Measurements from ENCODE around the gene C1QL2. TPM values are rescaled to one million over a fixed set of nuclear protein-coding genes. Genes with fewer than 3 reads are reported as not detected.

The C1QL2 gene
- total RNA-seq, 1 experiment from 2014 or later, result 0.81 TPM

DNA sequence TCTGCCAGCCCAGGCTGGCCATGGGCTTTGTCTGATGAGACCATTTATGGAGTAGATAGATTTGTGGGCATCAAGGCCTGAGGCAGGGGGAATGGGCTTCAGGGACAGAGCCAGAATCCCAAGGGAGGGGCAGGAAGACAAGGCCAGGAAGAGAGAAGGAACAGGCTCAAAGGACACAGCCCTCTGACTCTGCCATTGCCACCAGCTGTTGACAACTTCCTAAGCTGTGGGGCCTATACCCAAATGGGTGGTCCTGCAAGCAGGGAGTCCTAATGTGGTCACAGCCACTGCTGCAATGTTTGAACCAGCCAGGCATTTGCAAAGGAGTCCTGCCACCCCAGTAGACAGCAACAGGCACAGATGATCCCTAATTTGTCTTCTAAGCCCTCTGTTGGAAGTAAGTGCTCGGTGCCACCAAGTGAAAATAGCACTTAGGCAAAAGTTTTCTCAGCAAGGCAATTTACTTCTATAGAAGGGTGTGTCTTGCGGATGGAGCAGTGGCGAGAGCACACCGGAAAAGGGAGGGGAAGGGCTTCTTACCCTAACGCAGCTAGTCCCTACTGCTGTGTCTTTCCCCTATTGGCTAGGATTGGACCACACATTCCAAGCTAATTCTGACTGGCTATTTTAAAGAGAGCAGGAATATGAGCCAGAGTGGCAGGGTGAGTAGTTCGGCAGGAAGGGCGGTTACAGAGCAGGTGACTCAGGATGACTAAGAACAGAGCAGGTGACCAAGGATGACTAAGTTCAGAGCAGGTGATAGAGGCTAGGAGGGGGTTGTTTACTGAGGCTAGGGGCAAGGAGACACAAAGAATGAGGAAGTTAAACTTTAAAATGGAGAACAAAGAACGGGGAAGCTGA lies 47.2 kb downstream of the C1QL2 start:
- Histone ChIP-seq H2BK5ac (ENCODE audit: insufficient read length, low read length) (no peak overlapping the region), H4K20me1 (ENCODE audit: control insufficient read depth, insufficient read depth, insufficient read length) (no peaks in the 10 kb centered on the region), H3K23ac (ENCODE audit: insufficient read length, low read depth, low read length) (no peak overlapping the region), H3K56ac (ENCODE audit: insufficient read length, low read depth, low read length) (no peak overlapping the region), H3K4me2 (ENCODE audit: insufficient read depth, insufficient read length, low read length) (no peak overlapping the region), H3K9me3 (ENCODE audit: control insufficient read depth, low read depth, low read length) (no peaks in the 10 kb centered on the region), H2BK12ac (ENCODE audit: insufficient read length, low read depth, low read length) (no peak overlapping the region), H2BK120ac (ENCODE audit: low read depth, low read length, poor library complexity, severe bottlenecking) (no peak overlapping the region), H2BK15ac (ENCODE audit: low read depth, low read length) (no peak overlapping the region), H3K79me1 (ENCODE audit: insufficient read depth, low read depth, low read length, poor library complexity, severe bottlenecking) (no peaks in the 10 kb centered on the region), H3K14ac (ENCODE audit: insufficient read depth, low read length) (no peak overlapping the region), H4K8ac (replicated peaks; ENCODE audit: insufficient read length, low read depth, low read length) (no peak overlapping the region), H4K91ac (ENCODE audit: insufficient read length, low read depth, low read length) (no peak overlapping the region), H3K23me2 (ENCODE audit: insufficient read length, low read depth, low read length, poor library complexity, severe bottlenecking) (no peaks in the 10 kb centered on the region), H3K4ac (ENCODE audit: low read depth, low read length) (no peak overlapping the region), H2AFZ (ENCODE audit: low read length) (no peak overlapping the region), H4K5ac (ENCODE audit: insufficient read length, low read depth, low read length) (no peak overlapping the region), H3K18ac (ENCODE audit: insufficient read length, low read depth, low read length) (no peak overlapping the region), H3K4me1 (ENCODE audit: insufficient read depth, low read length) (peaks cover 16% of the 10 kb centered on the region), H3T11ph (ENCODE audit: low read length) (no peak overlapping the region), H2BK20ac (ENCODE audit: low read depth, low read length, poor library complexity, severe bottlenecking) (no peak overlapping the region), H3K9ac (ENCODE audit: extremely low read depth, insufficient read length, low read length) (no peak overlapping the region), H2AK5ac (ENCODE audit: insufficient read length, low read length) (no peak overlapping the region), H3K79me2 (ENCODE audit: insufficient read depth, low read length) (no peaks in the 10 kb centered on the region), H3K27me3 (ENCODE audit: insufficient read depth, low read length) (no peaks in the 10 kb centered on the region; the same call in 1 of the 2 replicates), H3K27ac (ENCODE audit: insufficient read length, low read depth, low read length) (peak overlapping the region; percentile 62)
- H3K27me3 Mint-ChIP-seq (ENCODE audit: low read depth), result peaks cover 14% of the 10 kb centered on the region
- no peak overlapping the region; a peak in 1 of 7 replicates for H3K27ac Mint-ChIP-seq
- DNase-seq, result peak; percentile 93
- TF ChIP-seq, protein P1, sequence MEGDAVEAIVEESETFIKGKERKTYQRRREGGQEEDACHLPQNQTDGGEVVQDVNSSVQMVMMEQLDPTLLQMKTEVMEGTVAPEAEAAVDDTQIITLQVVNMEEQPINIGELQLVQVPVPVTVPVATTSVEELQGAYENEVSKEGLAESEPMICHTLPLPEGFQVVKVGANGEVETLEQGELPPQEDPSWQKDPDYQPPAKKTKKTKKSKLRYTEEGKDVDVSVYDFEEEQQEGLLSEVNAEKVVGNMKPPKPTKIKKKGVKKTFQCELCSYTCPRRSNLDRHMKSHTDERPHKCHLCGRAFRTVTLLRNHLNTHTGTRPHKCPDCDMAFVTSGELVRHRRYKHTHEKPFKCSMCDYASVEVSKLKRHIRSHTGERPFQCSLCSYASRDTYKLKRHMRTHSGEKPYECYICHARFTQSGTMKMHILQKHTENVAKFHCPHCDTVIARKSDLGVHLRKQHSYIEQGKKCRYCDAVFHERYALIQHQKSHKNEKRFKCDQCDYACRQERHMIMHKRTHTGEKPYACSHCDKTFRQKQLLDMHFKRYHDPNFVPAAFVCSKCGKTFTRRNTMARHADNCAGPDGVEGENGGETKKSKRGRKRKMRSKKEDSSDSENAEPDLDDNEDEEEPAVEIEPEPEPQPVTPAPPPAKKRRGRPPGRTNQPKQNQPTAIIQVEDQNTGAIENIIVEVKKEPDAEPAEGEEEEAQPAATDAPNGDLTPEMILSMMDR (conservative IDR thresholded peaks at IDR 0.05), result no peak
- peaks cover 36% of the 10 kb centered on the region in 2 experiments for H3K4me1 Mint-ChIP-seq
- H3K9me3 Mint-ChIP-seq, result peaks cover 19 to 20% of the 10 kb centered on the region in 2 experiments
- peaks cover 9 to 20% (median 13%) of the 10 kb centered on the region in 3 experiments for H3K36me3 Mint-ChIP-seq (ENCODE audit: insufficient read depth in 1 of 3, low read depth in 3 of 3)
- H3K4me3 Mint-ChIP-seq, result no peak overlapping the region
- WGBS (ENCODE audit: extremely low coverage, insufficient read length, low lambda C conversion rate), result no CpG with 5 or more reads among the region's 8 CpGs
